Measurements from ENCODE around the gene CFAP210. TPM values are rescaled to one million over a fixed set of nuclear protein-coding genes. Genes with fewer than 3 reads are reported as not detected.

CFAP210 gene
- total RNA-seq, 1 experiment from 2014 or later: 0.94 TPM

- Histone ChIP-seq H2BK20ac (ENCODE audit: low read depth, low read length, poor library complexity, severe bottlenecking) (no peak overlapping the region), H4K20me1 (ENCODE audit: control insufficient read depth, insufficient read depth, insufficient read length) (no peaks in the 10 kb centered on the region), H3K79me2 (ENCODE audit: insufficient read depth, low read length) (no peaks in the 10 kb centered on the region), H3K56ac (ENCODE audit: insufficient read length, low read depth, low read length) (no peak overlapping the region), H4K8ac (replicated peaks; ENCODE audit: insufficient read length, low read depth, low read length) (no peak overlapping the region), H3K23ac (ENCODE audit: insufficient read length, low read depth, low read length) (no peak overlapping the region), H2BK120ac (ENCODE audit: low read depth, low read length, poor library complexity, severe bottlenecking) (no peak overlapping the region), H3K9me3 (ENCODE audit: control insufficient read depth, low read depth, low read length) (no peaks in the 10 kb centered on the region), H2BK15ac (ENCODE audit: low read depth, low read length) (no peak overlapping the region), H3K18ac (ENCODE audit: insufficient read length, low read depth, low read length) (no peak overlapping the region), H2BK5ac (ENCODE audit: insufficient read length, low read length) (no peak overlapping the region), H3T11ph (ENCODE audit: low read length) (no peak overlapping the region), H3K4ac (ENCODE audit: low read depth, low read length) (no peak overlapping the region), H3K79me1 (ENCODE audit: insufficient read depth, low read depth, low read length, poor library complexity, severe bottlenecking) (no peaks in the 10 kb centered on the region), H2AK5ac (ENCODE audit: insufficient read length, low read length) (no peak overlapping the region), H3K27ac (ENCODE audit: insufficient read length, low read depth, low read length) (no peak overlapping the region), H4K91ac (ENCODE audit: insufficient read length, low read depth, low read length) (no peak overlapping the region), H2AFZ (ENCODE audit: low read length) (no peak overlapping the region), H2BK12ac (ENCODE audit: insufficient read length, low read depth, low read length) (no peak overlapping the region), H3K9ac (ENCODE audit: extremely low read depth, insufficient read length, low read length) (no peak overlapping the region), H3K27me3 (ENCODE audit: insufficient read depth, low read length) (no peaks in the 10 kb centered on the region), H3K23me2 (ENCODE audit: insufficient read length, low read depth, low read length, poor library complexity, severe bottlenecking) (no peaks in the 10 kb centered on the region), H4K5ac (ENCODE audit: insufficient read length, low read depth, low read length) (no peak overlapping the region), H3K4me1 (ENCODE audit: insufficient read depth, low read length) (no peaks in the 10 kb centered on the region), H3K4me2 (ENCODE audit: insufficient read depth, insufficient read length, low read length) (no peak overlapping the region), H3K14ac (ENCODE audit: insufficient read depth, low read length) (no peak overlapping the region)
- peaks cover 0 to under 1% of the 10 kb centered on the region in 2 experiments; a peak in 1 of 4 replicates for H3K4me1 Mint-ChIP-seq
- no peak for TF ChIP-seq CTCF (conservative IDR thresholded peaks at IDR 0.05)
- WGBS (ENCODE audit: extremely low coverage, insufficient read length, low lambda C conversion rate): no CpG with 5 or more reads among the region's 4 CpGs
- H3K27ac Mint-ChIP-seq: no peak overlapping the region
- no peaks in the 10 kb centered on the region for H3K27me3 Mint-ChIP-seq (ENCODE audit: low read depth)
- DNase-seq: no peak
- no peaks in the 10 kb centered on the region for H3K36me3 Mint-ChIP-seq (ENCODE audit: insufficient read depth in 1 of 3, low read depth in 3 of 3)
- no peaks in the 10 kb centered on the region for H3K9me3 Mint-ChIP-seq
- H3K4me3 Mint-ChIP-seq: no peak overlapping the region
Measured at GRCh38 chr2:169670937-169671336, 23.3 kb downstream of the CFAP210 start.

Measured in H9 (cell line).